Peyer's patch (tissue), 4 donors: ENCODE measurements around the gene TBC1D12.

Source experiments
- POLR2A ChIP-seq, 2 donors: fragments of 450-650 bp; IDR thresholded peaks; one replicate each; pipeline ENCODE4 v1.5.1; 2017; ENCODE audit warnings: antibody characterized with exemption in 2 of 2, mild to moderate bottlenecking in 2 of 2, moderate library complexity in 2 of 2
- TF ChIP-seq, protein P1 (sequence below), 6 experiments: fragments of 450-650 bp in 4 of 6; fragments of 200-600 bp in 2 of 6; sonication (generic) in 1 of 6; IDR thresholded peaks; one replicate each; pipeline ENCODE4 v1.5.1; 2017 to 2019; ENCODE audit warnings: antibody characterized with exemption in 6 of 6, mild to moderate bottlenecking in 3 of 6, moderate library complexity in 1 of 6

DNA sequence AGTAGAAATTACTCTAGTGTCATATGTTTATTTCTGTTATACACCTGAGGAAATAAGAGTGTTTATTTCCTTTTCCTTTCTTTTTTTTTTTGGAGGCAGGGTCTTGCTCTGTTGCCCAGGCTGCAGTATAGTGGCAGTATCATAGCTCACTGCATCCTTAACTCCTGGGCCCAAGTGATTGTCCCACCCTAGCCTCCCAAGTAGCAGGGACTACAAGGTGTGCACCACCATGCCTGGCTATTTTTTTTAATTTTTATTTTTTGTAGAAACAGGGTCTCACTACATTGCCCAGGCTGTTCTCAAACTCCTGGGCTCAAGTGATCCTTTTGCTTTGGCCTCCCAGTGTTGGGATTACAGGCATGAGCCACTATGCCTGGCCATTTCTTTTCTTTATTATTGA is 37.8 kb downstream of the TBC1D12 start:
- TF ChIP-seq POLR2A (IDR thresholded peaks at IDR 0.05), result no peak
- TF ChIP-seq, protein P1, sequence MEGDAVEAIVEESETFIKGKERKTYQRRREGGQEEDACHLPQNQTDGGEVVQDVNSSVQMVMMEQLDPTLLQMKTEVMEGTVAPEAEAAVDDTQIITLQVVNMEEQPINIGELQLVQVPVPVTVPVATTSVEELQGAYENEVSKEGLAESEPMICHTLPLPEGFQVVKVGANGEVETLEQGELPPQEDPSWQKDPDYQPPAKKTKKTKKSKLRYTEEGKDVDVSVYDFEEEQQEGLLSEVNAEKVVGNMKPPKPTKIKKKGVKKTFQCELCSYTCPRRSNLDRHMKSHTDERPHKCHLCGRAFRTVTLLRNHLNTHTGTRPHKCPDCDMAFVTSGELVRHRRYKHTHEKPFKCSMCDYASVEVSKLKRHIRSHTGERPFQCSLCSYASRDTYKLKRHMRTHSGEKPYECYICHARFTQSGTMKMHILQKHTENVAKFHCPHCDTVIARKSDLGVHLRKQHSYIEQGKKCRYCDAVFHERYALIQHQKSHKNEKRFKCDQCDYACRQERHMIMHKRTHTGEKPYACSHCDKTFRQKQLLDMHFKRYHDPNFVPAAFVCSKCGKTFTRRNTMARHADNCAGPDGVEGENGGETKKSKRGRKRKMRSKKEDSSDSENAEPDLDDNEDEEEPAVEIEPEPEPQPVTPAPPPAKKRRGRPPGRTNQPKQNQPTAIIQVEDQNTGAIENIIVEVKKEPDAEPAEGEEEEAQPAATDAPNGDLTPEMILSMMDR (IDR thresholded peaks at IDR 0.05), result no peak
